Measurements from ENCODE around the gene STEAP4. TPM values are rescaled to one million over a fixed set of nuclear protein-coding genes. Genes with fewer than 3 reads are reported as not detected.

The STEAP4 gene
- polyA plus RNA-seq, 1 experiment, result not detected

GRCh38 chr7:88322151-88322550, 15.5 kb upstream of the STEAP4 start:
- no peak for DNase-seq (ENCODE audit: low read depth, low spot score)
- Histone ChIP-seq H3K27ac (ENCODE audit: low read depth, low read length) (no peak overlapping the region), H3K4me3 (ENCODE audit: low read depth, low read length) (no peak overlapping the region), H3K9me3 (ENCODE audit: control insufficient read depth, insufficient read depth, low read length) (no peaks in the 10 kb centered on the region), H3K27me3 (ENCODE audit: control insufficient read depth, insufficient read depth, low read length) (no peaks in the 10 kb centered on the region)
- TF ChIP-seq CTCF (IDR thresholded peaks at IDR 0.05; ENCODE audit: low read depth, low read length), result no peak
- CTCF ChIA-PET, result no interaction called here
- POLR2A ChIA-PET, result no interaction called here

DNA sequence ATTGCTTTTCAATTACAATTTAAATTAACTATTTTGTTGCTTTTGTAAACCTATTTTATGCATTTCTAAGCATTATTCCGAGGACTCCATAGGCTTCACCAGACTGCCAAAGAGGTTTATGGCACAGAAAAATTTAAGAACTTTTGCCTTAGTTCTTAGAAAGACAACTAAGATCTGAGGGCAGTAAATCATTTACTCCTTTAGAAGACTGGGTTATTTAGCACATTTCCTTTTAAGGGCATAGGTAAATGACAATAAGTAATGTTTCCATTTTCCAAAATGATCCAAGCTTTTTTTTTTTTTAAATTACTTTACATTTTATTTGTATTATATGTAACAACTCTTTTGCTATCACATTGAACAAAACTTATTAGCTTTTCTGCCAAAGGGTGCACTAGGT, 15.0 kb upstream of the STEAP4 start:
- ChIA-PET CTCF (no interaction called here), POLR2A (no interaction called here)
- no peak for DNase-seq (ENCODE audit: low read depth, low spot score)
- no peak for TF ChIP-seq CTCF (IDR thresholded peaks at IDR 0.05; ENCODE audit: low read depth, low read length)
- H3K4me3 ChIP-seq (ENCODE audit: low read depth, low read length), result no peak overlapping the region
- no peaks in the 10 kb centered on the region for H3K9me3 ChIP-seq (ENCODE audit: control insufficient read depth, insufficient read depth, low read length)
- no peak overlapping the region for H3K27ac ChIP-seq (ENCODE audit: low read depth, low read length)
- no peaks in the 10 kb centered on the region for H3K27me3 ChIP-seq (ENCODE audit: control insufficient read depth, insufficient read depth, low read length)

- H3K9me3 ChIP-seq (ENCODE audit: control insufficient read depth, insufficient read depth, low read length), result no peaks in the 10 kb centered on the region
- no peak overlapping the region for H3K4me3 ChIP-seq (ENCODE audit: low read depth, low read length)
- H3K27me3 ChIP-seq (ENCODE audit: control insufficient read depth, insufficient read depth, low read length), result no peaks in the 10 kb centered on the region
- POLR2A ChIA-PET, result no interaction called here
- DNase-seq (ENCODE audit: low read depth, low spot score), result no peak
- CTCF ChIA-PET, result interaction anchor here (0.5 kb wide), 1 partner anchor 15 kb away, joined by 4 read pairs; no protein-coding TSS in a partner anchor
- H3K27ac ChIP-seq (ENCODE audit: low read depth, low read length), result no peak overlapping the region
- no peak for TF ChIP-seq CTCF (IDR thresholded peaks at IDR 0.05; ENCODE audit: low read depth, low read length)
Observed at GRCh38 chr7:88318196-88318595, 11.5 kb upstream of the STEAP4 start.

DNA sequence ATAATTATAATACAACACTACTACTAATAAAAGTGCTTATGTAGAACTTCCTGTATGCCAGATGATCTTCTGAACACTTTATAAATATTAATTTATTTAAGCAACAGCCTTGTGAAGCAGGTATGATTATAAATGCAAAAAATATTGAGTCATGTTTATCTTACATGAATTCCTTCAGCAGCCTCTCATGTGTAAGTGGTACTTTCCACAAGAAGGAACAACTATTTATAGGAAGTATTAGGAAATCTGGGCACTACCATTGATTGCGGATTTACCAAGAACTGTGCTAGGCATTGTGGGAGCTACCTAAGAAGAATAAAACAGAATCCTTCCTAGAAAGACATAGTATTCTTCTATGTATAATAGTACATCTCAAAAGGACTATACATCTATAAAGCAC, 10.7 kb upstream of the STEAP4 start:
- no peak for TF ChIP-seq CTCF (IDR thresholded peaks at IDR 0.05; ENCODE audit: low read depth, low read length)
- no peak overlapping the region for H3K27ac ChIP-seq (ENCODE audit: low read depth, low read length)
- no peak for DNase-seq (ENCODE audit: low read depth, low spot score)
- no peaks in the 10 kb centered on the region for H3K27me3 ChIP-seq (ENCODE audit: control insufficient read depth, insufficient read depth, low read length)
- POLR2A ChIA-PET, result no interaction called here
- no peak overlapping the region for H3K4me3 ChIP-seq (ENCODE audit: low read depth, low read length)
- CTCF ChIA-PET, result no interaction called here
- H3K9me3 ChIP-seq (ENCODE audit: control insufficient read depth, insufficient read depth, low read length), result no peaks in the 10 kb centered on the region

GRCh38 chr7:88316456-88316855, 9.8 kb upstream of the STEAP4 start:
- CTCF ChIA-PET, result no interaction called here
- H3K27me3 ChIP-seq (ENCODE audit: control insufficient read depth, insufficient read depth, low read length), result no peaks in the 10 kb centered on the region
- H3K9me3 ChIP-seq (ENCODE audit: control insufficient read depth, insufficient read depth, low read length), result no peaks in the 10 kb centered on the region
- POLR2A ChIA-PET, result interaction anchor here (0.6 kb wide), 1 partner anchor 581 kb away, joined by 3 read pairs; no protein-coding TSS in a partner anchor
- DNase-seq (ENCODE audit: low read depth, low spot score), result no peak
- H3K4me3 ChIP-seq (ENCODE audit: low read depth, low read length), result no peak overlapping the region
- H3K27ac ChIP-seq (ENCODE audit: low read depth, low read length), result no peak overlapping the region
- no peak for TF ChIP-seq CTCF (IDR thresholded peaks at IDR 0.05; ENCODE audit: low read depth, low read length)

Measured in AG04450 (cell line).